ENCODE measurements around the gene GTF2H4.

- TF ChIP-seq CTCF (IDR thresholded peaks at IDR 0.05; ENCODE audit: low read depth, low read length) (no peak), EZH2phosphoT487 (IDR thresholded peaks at IDR 0.05; ENCODE audit: low read depth) (no peak)
Measured at GRCh38 chr6:30882204-30882758, 25.7 kb upstream of the GTF2H4 start.

Measured in OCI-LY3 (cell line).